Measurements from ENCODE around the gene APLP2. TPM values are rescaled to one million over a fixed set of nuclear protein-coding genes. Genes with fewer than 3 reads are reported as not detected.

The APLP2 gene
- total RNA-seq, 1 donor from 2014 or later = 976 TPM

DNA sequence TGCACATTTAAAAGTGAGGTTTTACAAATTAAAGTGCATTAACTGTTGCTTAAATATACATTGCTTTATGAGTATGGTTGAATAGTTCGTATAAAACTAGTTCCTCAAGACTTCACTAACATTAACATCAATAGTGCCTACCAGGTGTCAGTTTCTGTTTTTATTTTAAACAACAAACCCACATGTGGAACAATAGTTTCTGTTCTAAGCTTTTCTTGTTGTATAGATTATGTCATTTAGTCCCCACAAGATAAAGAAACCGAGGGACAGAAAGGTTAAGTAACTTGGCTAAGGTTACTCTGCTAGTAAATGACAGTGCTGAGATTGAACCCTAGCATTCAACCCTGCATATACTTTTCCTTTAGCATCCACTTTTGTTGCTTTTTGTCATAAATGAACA, 48.5 kb downstream of the APLP2 start:
- DNase-seq (ENCODE audit: low read depth, low spot score) = no peak

DNA sequence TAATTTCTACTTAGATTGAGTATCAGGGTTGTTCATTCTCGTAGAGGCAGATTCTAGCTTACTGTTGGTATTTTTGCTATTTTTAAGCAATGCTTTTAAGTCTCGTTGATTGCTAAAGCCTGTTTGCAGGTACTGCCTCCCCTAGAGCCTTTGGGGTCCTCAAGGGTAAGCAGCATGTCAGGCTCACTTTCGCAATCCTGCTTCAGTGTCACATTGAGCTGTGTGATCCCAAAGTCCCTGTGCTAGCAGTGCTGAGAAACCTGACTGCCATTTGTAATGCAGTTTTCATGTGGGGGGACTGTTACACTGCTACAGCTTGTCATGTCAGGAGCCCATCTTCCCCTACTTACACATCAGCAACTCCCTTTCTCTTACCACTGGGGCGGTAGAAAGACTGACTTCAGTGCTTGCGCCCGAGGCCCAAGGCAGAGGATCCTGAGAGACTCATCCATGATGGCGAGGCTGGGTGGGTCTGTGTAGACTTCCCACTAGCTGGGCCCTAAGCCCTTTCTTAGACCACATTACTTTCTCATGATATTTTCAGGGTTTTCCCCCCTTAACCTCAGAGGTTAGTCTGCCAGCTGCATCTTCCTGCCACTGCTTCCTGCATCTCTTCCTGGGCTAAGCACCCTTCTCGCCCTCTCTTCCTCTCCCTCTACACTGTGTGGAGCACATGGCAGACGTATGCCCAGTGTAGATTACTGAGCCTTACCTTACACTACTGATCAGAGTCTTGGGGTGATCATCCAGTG, 49.1 kb downstream of the APLP2 start:
- DNase-seq (ENCODE audit: low read depth, low spot score) = no peak

DNA sequence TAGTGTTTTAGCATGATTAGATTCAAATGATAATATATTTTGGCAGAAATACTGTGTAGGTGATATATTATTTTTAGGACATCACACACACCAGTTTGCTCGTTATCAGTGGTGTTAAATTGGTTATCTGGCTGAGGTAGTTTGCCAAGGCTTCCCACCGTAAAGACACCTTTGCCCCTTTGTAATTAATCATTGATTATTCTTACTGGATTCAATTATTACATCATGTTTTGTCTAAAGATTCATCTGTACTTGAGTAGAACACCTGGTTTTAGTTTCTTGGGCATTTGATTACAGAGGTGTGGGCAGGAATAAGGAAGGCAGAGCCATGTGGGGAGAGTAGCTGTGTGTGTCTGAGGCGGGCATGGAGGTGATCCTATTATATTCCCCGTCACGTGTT, 50.4 kb downstream of the APLP2 start:
- DNase-seq (ENCODE audit: low read depth, low spot score) = no peak

DNA sequence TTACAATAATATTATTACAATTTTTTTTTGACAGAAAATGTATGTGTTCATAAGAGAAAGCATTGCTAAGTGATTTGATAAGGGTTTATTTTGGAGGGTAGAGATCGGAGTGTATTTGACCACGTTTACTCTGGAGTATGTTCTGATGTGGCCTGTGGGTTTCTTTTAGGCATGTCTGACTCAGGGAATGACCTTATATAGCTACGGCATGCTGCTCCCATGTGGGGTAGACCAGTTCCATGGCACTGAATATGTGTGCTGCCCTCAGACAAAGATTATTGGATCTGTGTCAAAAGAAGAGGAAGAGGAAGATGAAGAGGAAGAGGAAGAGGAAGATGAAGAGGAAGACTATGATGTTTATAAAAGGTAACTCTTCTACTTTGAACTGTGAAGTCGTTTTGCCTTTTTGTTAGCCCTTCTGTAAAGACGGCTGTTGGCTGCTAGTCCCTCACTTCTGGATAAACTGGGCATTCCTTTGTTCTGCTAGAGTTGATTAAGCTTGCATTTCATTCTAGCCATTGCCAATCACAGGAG, 51.8 kb downstream of the APLP2 start:
- no peak for DNase-seq (ENCODE audit: low read depth, low spot score)

- DNase-seq (ENCODE audit: low read depth, low spot score) = peak; percentile 55
These were observed 52.5 kb downstream of the APLP2 start for GRCh38 chr11:130122141-130122575.

GRCh38 chr11:130123414-130124040, 53.8 kb downstream of the APLP2 start:
- no peak for DNase-seq (ENCODE audit: low read depth, low spot score)

DNA sequence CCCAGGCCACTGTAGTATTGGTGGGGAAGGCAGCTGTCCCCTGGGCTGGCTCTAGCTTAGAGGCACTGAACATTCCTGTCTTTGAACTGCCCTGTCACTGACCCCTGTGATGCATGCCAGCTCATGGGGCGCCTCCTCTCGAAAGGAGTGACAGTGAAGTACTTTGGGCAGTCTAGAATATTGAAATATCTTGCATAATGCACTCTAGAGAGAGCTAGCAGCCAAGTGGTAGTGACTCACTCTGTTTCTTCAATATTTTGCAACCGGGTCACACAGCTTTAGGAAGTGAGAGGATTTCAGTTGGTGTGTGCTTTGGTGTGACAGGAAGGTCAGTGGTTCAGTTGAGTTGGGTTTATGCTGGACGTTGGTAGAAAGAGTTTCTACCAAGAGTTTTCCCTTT, 54.4 kb downstream of the APLP2 start:
- peak; percentile 49 for DNase-seq (ENCODE audit: low read depth, low spot score)

- DNase-seq (ENCODE audit: low read depth, low spot score) = no peak
These were observed 55.9 kb downstream of the APLP2 start for GRCh38 chr11:130125638-130126037.

DNA sequence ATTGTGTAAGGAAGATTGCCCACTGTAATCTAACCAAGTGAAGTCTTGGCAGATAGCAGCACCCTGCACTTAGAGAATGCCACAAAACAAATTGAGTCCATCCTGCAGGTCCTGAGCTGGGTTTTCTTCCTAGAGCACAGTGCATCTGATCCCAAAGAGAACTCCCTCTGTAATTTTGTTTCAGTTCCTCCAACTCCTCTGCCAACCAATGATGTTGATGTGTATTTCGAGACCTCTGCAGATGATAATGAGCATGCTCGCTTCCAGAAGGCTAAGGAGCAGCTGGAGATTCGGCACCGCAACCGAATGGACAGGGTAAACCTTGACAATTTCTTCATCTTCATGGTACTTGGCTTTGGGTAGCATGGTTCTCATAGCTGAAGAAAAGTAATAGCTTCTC, 56.8 kb downstream of the APLP2 start:
- DNase-seq (ENCODE audit: low read depth, low spot score) = no peak

DNA sequence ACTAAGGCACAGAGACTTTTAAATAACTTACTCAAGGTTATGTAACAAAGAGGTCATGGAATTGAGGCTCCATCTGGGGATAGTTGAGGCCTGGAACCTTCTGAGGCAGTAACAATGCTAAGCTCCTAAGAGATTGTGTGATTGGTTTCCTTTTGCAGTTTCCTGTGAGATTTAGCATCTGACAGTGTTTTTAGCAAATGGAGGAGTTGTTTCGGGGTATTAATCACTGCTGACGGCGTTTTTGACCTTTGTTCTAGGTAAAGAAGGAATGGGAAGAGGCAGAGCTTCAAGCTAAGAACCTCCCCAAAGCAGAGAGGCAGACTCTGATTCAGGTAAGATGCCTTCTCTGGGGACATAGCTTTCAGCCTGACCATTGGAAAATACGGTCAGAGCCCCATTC, 57.8 kb downstream of the APLP2 start:
- no peak for DNase-seq (ENCODE audit: low read depth, low spot score)

DNA sequence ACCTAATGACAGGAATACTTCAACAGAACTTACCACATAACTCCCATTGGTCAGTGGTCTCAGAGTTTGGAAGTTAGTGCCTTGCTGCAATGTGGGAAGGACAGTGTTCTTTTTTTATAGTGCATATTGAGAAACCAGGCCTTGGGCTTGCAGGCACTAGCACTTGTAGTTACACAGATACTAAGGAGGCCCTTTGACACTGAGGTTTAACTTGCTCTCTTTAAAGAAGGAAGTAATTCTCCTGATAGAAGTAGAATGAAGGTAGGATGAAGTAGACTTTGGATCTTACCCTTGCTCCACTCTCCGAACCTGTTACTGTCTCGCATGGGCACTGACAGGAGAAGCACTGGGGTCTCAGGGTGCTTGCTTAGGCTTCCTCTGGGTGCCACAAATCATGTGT, 58.9 kb downstream of the APLP2 start:
- DNase-seq (ENCODE audit: low read depth, low spot score) = no peak

DNA sequence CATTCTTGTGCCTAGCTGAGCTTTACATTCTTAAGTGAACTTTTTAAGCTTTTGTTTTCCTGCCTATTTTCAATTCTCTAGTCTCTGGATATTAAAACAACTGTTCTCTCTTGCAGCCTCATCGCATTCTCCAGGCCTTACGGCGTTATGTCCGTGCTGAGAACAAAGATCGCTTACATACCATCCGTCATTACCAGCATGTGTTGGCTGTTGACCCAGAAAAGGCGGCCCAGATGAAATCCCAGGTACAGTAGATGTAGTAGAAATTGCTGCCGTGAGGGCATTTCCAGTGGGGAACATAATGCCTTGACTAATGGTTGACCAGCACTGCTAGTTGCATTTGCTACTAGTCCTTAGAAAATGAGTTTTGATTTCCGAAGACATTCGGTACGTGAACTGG, 60.2 kb downstream of the APLP2 start:
- no peak for DNase-seq (ENCODE audit: low read depth, low spot score)

GRCh38 chr11:130131961-130132850, 62.5 kb downstream of the APLP2 start:
- no peak for DNase-seq (ENCODE audit: low read depth, low spot score)

- no peak for DNase-seq (ENCODE audit: low read depth, low spot score)
These were observed 64.0 kb downstream of the APLP2 start for GRCh38 chr11:130133716-130134115.

GRCh38 chr11:130136107-130136506, 66.4 kb downstream of the APLP2 start:
- no peak for DNase-seq (ENCODE audit: low read depth, low spot score)

DNA sequence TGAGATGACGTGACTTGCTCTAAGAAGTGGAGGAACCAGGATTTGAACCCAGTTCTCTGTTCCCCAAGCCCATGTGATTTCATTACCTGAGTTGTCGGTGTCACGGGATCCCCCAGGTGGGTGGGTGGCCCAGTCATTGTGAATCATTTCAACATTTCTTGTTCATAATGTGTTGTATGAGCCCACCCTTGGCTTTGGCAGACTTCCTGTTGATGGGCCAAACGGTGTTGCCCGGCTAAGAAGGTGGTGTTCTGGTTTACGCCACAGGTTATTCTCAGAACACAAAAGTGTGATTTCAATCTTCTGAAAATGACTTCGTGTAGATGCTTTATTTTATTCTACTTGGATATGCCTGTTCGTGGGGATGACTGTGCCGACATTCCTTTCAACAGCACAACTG, 68.3 kb downstream of the APLP2 start:
- no peak for DNase-seq (ENCODE audit: low read depth, low spot score)

- no peak for DNase-seq (ENCODE audit: low read depth, low spot score)
These were observed 69.7 kb downstream of the APLP2 start for GRCh38 chr11:130139401-130139800.

DNA sequence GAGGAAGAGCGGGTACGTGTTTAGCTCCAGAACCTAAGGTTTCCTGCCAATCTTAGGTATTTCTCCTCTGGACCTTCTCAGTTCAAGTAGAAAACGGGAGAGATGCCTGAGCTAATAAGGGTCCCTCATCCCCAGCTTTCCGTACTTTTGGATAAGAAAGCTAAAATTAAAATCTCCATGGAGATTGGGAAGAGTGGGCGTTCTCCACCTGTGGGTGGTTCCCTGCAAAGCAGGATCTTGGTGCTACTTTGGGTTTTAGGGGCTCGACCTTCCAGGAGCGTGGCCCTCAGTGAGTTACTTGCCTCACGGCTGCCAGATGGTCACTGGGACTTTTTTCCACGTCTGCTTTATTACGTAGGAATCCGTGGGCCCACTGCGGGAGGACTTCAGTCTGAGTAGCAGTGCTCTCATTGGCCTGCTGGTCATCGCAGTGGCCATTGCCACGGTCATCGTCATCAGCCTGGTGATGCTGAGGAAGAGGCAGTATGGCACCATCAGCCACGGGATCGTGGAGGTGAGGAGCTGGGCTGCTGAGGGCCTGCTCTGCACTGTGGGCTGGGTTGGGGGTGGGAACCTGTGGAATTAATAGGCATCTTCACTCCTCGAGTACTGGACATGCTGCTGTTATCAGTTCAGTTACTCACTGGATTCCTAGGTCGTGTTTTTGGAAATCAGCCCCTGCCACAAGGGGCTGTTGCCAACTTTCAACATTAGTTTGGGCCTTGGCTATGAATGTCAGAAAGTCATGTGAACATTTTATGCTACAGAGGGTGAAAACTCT, 72.1 kb downstream of the APLP2 start:
- DNase-seq (ENCODE audit: low read depth, low spot score) = no peak

DNA sequence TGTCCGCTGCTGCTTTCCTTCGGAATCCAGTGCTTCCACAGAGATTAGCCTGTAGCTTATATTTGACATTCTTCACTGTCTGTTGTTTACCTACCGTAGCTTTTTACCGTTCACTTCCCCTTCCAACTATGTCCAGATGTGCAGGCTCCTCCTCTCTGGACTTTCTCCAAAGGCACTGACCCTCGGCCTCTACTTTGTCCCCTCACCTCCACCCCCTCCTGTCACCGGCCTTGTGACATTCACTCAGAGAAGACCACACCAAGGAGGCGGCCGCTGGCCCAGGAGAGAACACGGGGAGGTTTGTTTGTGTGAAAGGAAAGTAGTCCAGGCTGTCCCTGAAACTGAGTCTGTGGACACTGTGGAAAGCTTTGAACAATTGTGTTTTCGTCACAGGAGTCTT, 74.4 kb downstream of the APLP2 start:
- no peak for DNase-seq (ENCODE audit: low read depth, low spot score)

DNA sequence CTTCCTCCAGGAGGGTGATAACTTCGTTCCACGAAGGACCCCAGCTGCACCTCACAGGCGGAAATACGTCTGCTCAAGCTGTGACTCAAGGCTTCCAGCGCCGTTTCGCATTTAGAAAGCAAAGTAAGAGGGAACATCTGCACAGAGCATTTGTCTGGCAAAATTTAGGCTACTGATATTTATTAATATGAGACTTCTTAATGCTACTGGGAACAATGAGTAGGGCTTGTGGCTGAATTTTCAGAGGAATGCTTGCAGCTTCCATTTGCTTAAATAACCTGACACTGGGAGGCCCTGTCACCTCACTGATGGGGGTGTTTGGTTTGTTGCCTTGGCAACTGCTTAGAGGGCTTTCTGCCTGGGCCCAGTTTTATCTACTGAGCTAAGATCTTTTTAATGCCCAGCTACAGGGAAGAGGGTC, 75.2 kb downstream of the APLP2 start:
- no peak for DNase-seq (ENCODE audit: low read depth, low spot score)

- DNase-seq (ENCODE audit: low read depth, low spot score) = no peak
These were observed 75.7 kb downstream of the APLP2 start for GRCh38 chr11:130145311-130145812.
